A673 (cell line): ENCODE measurements around the gene ME2.

Experiments used
- CTCF ChIP-seq: fragments of 300-800, 200-600 bp; sonication (generic); conservative IDR thresholded peaks from 2 replicates; pipeline ENCODE4 v1.5.1; 2017; ENCODE audit warnings: low read depth, mild to moderate bottlenecking, antibody characterized with exemption, low read length, moderate library complexity, mixed read lengths
- EZH2 ChIP-seq: fragments of 200-600 bp; sonication (generic); IDR thresholded peaks from 2 replicates; pipeline ENCODE4 v1.6.1; 2017; ENCODE audit warnings: borderline replicate concordance, low read depth, mild to moderate bottlenecking, mixed read lengths, antibody characterized with exemption, low read length; ENCODE audit not compliant: poor library complexity, severe bottlenecking

GRCh38 chr18:50839996-50840395 is 38.9 kb upstream of the ME2 start:
- TF ChIP-seq CTCF (no peak), EZH2 (no peak)
